Jurkat, Clone E6-1 (cell line): Measurements from ENCODE around the gene SHC2.

Experiments
- DNase-seq: peaks from one replicate; pipeline ENCODE4 v3.0.0-alpha.2; 2011; ENCODE audit warnings: low read depth, low spot score
- H3K4me3 ChIP-seq: 2 replicates; pipeline ENCODE4 v1.5.1; 2011; ENCODE audit warnings: mild to moderate bottlenecking, low read length, control low read depth, moderate library complexity

Gene SHC2

DNA sequence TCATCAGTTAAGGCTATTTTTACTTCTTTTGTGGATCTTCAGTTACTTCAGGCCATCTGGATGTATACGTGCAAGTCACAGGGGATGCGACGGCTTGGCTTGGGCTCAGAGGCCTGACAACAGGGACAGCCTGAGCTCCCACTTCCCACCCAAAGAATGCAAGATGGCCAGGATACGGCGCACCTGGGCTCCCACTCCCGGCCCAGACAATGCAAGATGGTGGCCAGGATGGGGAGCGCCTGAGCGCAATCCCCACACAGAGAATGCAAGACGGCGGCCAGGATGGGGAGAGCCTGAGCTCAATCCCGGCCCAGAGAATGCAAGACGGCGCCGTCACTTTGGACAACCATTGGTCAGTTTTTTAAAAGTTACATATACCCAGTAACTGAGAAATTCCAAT is 91.0 kb downstream of the SHC2 start:
- H3K4me3 ChIP-seq, result no peak overlapping the region
- DNase-seq, result no peak

DNA sequence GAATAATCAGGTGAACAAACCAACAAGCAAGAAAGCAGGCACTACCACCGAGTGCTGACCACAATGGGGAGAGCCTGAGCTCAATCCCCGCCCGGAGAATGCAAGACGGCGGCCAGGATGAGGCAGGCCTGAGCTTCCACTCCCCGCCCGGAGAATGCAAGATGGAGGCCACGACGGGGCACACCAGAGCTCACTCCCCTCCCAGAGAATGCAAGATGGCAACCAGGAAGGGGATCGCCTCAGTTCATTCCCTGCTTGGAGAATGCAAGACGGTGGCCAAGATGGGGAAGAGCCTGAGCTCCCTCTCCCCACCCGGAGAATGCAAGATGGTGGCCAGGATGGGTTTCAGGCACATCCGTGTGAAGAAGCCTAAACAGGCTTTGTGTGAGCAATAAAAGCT is 91.6 kb downstream of the SHC2 start:
- no peak overlapping the region for H3K4me3 ChIP-seq
- DNase-seq, result no peak

DNA sequence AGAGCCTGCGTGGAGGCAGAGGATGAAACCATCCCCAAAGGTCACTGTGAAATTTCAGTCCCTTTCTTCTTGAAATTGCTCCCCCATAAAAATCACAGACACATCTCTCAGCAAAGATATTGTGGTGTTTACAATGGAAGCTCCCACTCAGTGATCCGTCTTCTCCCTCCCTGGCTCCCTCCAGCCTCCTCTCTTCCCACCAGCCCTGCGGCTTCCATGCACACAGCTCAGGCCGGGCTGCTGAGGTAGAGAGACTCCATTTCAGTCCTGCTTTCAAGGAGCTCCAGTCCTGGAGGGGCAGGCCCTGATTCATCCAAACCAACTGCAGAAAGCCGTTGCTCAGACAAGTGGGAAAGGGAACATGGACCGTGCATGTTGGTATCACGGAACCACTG is 92.2 kb downstream of the SHC2 start:
- H3K4me3 ChIP-seq, result no peak overlapping the region
- no peak for DNase-seq

DNA sequence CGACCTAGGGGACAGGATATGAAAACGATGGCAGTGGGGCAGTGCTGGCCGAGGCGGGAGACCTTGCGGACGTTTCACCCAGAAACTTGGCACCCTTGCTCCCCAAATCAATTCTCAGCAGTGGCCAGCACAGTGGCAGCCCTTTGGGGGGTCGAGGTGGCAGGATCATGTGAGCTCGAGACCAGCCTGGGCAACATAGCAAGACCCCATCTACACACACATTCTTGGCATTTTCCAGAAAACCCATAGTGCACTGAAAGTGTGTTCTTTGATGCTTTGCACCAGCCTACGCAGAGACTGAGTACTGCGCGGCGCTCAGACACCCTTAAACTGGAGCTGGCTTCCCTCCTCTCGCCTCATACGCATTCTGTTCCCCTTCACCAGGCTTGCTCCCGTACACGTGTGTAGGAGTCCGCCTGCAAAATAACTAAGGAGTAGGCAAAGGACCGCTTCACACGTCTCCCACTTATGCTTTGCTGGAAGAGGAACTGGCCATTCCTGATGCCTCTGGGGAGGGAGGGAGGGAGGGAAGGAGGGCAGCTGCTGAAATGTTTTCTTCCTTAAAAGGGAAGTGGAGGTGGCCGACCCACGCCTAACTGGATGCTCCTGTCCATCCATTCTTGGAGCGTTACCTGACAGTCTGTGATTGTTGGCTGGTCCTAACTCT is 92.7 kb downstream of the SHC2 start:
- DNase-seq, result no peak
- H3K4me3 ChIP-seq, result no peak overlapping the region

DNA sequence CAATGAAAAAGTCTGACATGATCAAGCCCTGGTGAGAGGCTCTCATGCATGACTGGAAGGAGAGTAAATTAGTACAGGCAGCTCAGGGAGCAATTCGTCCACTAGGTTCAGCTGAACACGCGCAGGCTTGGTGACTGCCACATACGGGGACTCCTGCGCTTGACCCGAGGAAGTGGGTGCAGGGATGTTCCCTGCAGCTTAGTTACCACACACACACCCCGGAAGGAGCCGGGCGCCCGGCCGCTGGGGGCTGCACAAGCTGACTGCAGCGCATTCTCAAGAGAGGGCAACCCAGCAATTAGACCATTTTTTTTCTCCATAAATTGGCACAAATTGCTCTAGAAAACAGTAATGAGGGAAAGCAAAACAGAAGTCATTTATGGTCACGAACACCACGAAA is 93.3 kb downstream of the SHC2 start:
- DNase-seq, result no peak
- H3K4me3 ChIP-seq, result no peak overlapping the region

DNA sequence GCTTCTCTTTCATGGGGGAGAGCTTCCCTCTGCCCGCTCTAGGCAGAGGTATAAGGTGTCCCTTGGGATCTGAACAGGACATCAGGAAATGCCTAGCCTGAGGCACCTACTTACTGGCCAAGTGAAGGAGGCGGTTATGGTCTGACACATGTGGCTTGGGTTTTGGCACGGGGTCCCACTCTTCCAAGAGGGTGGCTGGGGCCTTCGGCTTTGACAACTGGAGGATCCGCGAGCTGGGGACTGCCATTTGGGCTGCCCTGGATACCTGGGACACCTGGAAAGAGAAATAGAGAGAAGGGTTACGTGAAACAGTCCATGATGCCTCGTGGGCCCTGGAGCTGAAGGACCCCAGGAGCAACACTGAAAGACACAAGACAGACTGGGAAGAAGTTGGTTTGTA is 93.9 kb downstream of the SHC2 start:
- H3K4me3 ChIP-seq, result no peak overlapping the region
- no peak for DNase-seq
